ENCODE data around the gene HPS4.

Gene HPS4

DNA sequence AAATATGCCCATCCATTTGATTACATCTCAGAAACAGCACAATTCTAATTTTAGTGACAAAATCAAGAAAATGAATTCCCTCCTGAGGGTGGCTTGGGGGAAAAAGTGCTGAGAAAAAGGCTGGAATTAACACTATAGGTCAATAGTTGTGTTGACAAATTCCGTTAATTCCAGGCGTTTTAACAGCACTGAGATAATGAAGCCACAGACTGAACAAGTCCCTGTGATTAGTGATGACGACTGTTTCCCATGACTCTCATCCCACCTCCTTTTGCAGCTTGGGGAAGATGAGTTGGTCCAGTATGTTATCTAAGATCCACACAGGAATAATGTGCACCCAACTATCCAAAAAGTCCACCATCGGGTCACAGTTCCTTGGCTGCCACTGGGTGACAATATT lies 12.9 kb upstream of the HPS4 start:
- no peak for DNase-seq

DNA sequence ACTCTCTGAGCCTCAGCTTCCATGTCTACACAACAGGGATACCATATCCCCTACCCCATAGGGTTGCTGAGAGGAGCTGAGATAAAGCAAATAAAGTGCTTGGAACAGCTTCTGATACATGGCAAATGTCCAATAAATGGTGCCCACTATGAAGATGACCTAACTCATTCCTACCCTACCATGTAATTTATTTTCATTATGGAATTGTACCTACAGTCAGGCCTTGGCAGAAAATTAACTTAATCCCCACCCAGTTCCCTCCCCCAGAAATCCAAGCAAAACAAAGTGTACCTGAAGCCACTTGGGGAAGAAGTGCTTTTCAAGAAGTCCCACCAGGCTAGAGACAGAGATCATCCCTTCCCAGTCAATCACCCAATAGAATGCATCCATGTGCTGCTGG lies 10.9 kb upstream of the HPS4 start:
- DNase-seq = no peak

DNA sequence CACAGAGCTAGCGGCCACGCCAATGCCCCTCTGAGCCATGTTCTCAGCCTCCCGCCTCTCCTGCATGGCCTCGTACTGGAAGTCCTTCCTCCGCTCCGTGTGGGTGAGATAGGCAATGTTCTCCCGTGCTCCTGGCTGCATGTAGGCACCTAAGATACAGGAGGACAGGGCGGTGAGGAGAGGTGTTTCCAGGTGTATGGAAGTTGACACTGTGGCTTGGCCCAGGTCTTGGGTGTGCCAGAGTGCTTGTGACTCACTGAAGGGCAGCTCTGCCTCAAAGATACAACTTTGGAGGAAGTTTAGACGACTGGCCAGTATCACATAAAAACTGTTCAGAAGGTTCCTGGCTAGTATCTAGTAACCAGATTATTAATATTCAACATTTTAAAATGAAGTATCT lies 8.6 kb upstream of the HPS4 start:
- DNase-seq = no peak

DNA sequence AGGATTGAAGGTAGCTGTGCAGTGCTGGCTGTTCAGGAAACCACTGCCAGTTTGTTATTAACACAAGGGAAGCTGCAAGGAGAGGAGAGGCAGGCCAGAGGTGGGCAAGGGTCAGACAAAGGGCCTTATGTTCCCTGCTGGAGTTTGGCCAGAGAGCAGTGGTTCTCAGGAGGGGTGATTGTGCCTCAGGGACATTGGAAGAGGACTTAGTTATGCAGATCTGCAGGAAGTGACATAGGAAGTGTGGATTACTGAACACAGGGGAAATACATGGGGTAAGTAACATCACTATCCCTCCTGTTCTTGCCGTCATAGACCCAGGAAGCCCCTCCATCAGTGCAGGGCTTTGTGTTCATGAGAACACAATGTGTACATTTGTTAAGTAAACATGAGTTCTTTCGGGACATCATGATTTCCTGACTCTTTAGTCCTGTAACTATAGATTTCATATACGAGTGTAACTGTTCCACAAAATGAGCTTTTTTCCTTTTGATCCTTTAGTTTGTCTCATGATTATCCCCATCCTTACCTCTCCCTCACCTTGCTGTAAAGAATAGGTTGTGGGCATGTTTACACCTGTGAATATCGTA lies 6.0 kb upstream of the HPS4 start:
- DNase-seq = no peak

DNA sequence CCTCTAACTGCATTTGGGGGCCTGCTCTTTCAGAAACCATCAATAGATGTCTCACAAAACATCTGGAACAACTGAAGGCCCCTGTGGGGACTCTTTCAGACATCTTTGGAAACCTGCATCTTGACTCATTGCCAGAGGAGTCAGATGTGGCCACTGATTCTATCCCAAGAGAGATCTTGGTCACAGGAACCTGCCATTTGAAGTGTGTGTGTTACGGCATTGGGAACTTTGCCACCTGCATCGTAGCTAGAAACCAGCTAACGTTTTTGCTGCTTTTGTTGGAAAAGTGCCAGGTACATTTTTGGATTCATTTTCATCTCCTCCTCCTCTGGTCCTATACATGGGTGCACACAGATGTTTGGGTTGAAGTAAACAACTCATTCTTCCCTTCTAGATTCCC lies 4.4 kb upstream of the HPS4 start:
- DNase-seq = no peak

DNA sequence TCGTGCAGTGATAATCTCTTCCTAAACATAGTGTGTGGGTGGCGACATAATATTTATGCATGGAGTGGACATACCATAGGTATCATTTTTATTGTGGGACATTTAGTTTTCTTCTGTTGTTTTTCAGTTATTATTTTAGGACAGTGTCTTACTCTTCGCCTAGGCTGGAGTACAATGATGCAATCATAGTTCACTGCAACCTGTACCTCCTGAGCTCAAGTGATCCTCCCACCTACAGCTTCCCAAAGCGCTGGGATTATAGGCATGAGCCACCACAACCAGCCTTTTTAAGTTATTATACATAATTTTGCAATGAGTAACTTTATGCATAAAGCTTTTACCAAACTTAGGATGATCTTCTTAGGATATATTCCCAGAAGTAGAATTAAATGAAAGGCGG lies 2.8 kb upstream of the HPS4 start:
- no peak for DNase-seq

DNA sequence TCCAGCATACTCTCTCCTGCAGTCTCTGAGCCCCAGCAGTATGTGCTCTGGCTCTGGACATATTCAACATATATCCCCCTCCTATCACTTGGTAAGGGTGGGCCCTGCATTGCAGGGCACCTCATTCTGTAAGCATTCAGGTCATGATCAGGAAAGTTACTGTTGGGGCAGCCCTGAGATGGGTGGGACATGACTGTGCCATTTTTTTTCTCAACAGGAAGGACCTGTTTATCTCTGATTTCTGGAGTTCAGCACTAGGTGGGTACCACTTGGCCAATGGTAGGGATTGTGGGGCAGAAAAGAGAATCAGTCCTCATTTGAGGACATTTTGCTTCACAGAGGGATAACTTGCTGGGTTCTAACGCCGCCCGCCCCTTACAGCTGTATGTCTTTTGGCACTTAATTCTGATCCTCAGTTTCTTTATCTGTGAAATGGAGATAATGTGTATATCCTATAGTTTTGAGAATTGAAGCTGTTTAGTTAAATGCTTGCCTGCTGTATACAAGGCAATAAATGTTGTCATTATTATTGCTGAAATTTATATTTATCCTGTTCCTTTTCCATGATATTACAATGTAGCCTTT lies 2.3 kb upstream of the HPS4 start:
- no peak for DNase-seq

DNA sequence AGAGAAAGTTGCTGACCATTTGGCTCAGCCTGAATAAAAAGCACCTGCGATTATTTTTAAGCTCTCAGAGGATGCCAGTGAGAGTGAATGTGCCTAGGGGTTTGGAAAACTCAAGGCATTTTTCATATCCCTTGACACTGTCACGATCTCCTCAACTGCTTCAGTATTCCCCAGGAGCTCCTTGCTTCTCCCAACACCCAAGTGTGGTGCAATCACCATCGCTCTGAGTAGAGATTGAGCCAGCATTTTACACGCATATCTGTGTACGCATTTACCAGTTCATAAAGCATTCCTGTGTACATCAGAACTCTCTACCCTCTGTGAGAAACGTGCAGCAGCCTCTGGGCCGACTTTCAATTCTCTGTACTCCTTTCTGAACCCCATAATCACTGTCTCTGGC lies 1.4 kb upstream of the HPS4 start:
- no peak for DNase-seq

DNA sequence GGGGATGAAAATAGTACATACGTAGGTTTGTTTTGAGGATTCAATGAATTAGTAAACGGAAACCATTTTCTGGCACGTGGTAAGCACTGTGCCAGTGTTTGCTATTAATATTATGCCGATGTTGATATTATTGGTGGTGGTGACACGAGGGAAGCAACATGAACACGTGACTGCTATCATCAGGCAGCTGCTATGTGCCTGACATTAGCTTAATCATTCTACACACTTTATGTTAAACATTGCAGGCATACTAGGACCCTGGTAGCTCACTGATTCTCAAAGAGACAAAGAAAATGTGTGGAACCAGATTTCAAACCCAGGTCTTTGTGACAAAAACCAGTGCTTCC lies 750 bp upstream of the HPS4 start:
- no peak for DNase-seq

DNA sequence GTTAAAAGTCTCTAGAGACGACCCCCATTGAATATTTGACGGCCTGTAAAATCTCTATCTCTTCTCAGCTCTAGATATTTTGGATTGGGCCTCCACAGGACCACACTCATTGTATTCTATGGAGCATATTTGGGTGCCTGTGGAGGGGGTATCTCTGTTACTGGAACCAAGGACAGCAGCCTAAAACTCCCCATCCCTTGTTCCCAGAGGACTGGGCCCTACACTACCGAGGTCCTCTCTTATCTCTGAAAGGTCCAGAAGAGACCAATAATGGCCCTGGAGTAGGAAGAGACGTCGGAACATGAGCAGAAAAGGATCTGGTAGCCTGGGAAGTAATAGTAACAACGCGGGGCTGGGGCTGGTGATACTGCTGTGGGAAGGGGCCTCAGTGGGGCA lies 542 bp downstream of the HPS4 start:
- DNase-seq = peak in 1 of 2 experiments; percentile 10

DNA sequence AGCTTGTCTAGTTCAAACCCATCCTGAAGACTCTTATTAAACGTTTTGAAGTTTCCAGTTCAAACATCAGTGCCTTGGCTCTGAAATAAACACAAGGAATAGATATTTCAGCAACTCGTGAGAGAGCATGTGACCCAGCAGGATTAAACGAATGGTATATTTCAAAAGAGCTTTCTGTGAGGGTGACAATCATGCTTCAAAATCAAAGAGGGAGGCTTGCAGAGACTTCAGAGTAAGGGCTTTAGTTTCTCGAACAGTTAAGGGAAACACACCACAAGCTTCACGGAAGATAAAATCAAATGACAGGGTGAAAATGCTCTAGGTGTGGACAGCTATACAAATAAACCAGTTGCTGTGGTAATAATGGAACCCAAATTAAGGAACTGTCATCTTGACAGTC lies 1.4 kb downstream of the HPS4 start:
- DNase-seq = no peak

DNA sequence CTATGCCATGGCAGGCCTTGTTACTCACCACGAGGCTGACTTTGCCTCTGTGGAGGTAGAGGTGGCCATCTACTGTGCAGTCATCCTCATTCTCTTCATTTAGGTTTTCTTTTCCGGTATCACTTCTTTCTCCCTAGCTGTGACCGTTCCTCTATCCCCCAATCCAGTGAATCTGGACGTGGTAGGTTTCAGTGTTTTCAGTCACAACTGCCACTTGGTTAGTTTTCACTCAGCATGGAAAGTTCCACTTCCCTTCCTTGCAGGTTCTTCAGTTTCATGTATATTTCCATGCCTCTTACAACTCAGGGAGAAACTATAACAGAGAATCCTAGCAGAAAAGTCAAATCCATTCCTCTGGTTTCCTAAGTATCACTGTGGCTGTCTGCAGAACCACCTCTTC lies 1.9 kb downstream of the HPS4 start:
- DNase-seq = no peak

DNA sequence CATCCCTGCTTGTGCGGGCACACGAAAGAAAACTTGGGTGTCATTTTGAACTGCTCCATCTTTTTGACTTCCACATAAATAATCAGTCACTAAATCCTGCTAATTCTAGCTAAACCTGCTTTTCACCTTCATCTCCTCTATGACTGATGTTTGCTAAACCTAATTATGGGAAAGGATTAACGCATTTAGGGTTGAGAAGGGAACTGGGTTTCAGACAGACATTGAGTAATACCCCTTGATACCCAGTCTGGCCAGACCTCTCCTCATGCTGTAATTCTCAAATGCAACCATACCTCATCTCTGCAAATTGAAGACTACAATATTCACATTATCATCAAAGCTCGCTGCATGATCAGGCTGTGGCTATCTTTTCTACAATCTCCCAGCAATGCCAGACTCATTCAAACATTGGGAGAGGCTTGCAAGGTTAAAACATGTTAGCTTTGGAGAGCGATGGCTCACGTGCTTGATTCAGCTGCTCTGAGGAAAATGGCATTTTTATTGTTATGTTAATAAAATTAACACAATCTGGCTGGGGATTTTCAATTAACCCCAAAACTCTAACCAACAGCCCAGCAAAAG lies 2.4 kb downstream of the HPS4 start:
- no peak for DNase-seq

DNA sequence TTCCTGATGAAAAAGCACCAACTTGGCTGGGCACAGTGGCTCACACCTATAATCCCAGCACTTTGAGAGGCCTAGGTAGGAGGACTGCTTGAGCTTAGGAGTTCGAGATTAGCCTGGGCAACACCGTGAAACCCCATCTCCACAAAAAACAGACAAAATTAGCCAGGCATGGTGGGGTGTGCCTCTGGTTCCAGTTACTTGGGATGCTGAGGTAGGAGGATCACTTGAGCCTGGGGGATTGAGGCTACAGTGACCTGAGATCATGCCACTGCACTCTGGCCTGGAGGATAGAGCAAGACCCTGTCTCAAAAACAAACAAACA lies 3.0 kb downstream of the HPS4 start:
- no peak for DNase-seq

DNA sequence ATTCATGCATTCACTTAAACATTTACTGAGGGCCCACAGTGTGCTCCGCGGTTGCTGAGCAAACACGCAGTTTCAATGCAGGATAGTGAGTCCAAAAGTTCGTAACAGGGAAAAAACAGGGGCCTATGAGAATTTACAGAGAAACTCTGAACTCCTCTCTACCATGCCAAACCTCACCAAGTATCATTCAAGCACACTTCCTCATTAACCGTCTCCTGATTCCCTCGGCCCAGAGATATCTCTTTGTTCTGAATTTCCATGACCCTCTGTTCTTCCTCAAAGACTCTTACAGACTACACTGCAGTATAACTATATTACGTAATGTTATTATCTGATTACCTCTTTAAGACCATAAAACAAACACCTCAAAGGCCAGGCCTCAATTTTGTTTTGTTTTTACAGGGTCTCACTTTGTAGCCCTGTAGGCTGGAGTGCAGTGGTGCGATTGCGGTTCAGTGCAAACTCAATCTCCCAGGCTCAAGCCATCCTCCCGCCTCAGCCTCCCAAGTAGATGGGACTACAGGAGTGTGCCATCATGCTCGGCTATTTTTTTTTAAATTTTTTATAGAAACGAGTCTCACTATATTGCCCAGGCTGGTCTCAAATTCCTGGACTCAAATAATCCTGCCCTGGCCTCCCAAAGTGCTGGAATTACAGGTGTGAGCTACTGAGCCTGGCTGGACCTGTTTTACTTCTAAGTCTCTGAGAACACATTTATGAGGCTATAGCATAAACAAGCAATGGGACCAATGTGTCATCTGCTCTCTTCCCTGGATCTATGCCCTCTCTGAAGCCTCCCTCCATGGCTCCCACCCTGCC lies 3.6 kb downstream of the HPS4 start:
- DNase-seq = peak; percentile 65 to 78

DNA sequence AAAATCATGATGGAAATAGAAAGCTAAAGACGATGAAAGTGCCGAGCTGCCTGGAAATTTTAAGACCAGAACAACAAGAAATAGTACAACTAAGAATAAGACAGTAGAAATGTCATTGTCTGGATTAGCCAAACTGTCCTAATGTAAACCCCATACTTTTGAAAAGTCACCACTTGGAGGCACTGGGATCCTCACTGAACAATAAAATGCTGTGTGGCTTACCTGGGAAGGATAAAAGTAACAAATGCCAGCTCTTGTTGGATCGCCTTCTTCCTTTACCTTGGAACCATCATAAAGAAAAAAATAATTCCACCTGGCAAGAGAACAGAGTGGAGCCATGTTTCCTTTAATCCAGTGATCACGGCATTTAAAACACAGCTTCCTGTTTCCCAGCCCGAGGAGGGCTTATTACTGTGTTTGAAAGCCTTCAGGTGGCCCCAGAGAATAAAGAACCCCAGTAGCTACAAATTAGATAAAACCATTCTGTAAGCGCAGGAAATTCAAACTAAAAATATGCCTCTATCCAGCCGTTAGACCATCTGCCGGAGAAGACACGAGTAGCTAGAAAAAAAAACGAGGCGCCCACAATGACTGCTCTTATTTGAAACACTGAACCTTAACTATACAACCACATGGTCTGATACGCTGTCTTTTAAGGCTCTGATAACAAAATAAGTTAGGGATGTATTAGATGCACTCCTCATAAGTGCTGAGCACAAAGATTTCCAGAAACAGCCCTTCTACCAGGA lies 4.4 kb downstream of the HPS4 start:
- peak; percentile 49 to 56 for DNase-seq

DNA sequence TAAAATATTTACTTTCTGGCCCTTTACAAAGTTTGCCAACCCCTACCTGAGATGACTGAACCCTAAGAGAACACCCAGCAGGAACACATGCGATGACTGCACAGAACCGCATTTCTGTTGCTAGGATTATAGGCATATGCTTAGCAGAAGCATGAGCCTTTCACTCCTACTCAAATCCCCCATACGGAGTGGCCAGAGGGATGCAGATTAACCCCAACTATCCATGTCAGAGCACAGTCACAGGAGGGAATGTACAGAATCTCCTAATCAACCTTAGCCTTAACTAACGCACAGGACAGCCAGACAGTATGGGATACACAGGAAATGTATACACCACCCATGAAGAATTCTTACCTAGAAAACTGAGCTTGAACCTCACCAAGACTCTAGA lies 6.2 kb downstream of the HPS4 start:
- DNase-seq = no peak

DNA sequence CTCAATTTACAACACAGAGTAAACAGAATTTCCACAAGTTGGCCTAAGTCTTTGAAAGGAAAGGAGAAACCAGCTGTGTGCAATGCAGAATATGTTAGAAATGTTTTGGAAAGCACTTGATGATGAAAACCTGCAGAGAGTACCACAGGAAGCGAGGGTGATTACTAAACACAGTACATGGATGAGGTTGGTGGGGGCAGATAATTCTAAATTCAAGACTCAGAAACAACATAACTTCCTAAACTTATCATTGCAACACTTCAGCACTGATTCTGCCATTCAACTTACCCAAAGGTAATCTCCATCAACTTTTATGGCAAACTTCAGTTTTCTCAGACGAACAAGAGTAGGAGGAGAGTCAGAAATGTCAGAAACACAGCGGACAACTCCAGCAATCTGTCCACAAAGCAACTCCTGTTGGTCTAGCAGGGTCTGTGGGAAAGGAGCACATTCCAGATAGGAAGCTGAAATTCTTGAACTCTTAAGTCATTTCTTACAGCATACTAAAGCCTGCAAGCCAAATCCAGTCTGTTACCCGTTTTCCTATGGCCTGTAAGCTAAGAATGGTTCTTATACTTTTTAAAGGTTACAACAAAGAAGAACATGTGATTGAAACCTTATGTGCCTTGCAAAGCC lies 6.8 kb downstream of the HPS4 start:
- DNase-seq = peak in 1 of 2 experiments; percentile 24

DNA sequence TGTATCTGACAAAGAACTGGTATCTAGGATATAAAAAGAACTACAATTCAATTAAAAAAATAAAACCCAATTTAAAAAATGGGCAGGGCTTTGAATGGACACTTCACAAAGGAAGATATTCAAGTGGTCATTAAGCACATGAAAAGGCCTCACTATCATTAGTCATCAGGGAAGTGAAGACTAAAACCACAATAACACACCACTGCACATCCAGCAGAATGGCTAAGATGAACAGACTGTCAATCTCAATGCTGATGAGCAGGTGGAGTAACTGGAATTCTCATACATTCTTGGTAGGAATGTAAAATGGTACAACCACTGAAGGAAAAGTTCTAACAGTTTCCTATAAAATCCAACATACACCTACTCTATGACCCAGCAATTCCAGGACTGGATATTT lies 8.9 kb downstream of the HPS4 start:
- no peak for DNase-seq

DNA sequence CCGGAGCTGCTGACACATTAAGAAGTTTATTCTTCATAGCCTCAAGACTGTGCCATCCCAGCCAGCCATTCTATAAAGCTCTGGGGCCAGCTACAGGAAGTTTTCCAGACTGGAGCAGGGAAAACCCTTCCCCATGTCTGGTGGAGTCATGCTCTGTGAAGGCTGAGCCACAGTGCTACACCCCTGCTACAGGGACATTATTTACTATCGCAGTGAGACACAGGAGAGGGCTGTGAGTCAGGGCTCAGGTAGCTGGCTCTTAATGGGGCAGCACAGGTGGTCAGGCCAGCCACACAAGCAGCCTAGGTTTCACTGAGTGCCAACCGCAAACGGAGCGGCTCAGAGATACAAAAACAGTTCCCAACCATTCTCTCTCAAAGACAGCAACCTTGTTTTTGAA lies 12.1 kb downstream of the HPS4 start:
- no peak for DNase-seq

DNA sequence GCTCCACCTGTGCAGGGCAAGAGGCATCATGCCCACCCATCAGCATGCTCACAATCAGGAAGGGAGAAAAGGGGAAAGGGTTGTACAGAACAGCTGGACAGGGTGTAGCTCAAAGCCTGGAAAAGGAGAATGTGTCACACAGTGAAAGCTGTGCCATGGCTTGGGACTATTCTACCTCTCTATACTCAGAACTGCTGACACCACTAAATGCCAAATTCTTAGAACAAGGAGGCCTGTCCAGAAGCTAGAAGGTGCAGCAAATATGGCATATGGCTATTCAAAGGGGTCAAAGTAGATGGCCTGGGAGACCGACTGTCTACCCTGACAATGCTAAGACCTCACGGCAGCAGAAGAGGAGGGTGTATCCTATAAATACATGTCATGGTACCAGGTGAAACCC lies 12.8 kb downstream of the HPS4 start:
- no peak for DNase-seq

DNA sequence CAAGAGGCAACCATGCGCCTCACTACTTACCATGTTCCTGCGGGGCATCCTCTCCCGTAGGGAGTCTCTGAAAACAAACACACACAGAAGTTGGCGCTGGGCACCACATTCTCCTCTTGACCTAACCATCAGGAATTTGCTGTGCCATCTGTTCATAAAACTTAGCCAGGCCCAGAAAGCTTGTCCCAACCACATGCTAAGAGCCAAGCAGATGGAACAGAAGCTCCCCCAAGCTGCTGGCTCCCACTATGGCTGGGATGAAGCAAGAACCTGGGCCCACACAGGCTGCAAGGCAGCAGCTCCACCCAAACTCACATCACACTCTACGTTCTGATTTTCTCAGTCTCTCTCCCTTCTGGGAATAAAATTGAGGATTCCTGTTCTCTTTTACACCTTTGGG lies 17.4 kb downstream of the HPS4 start:
- no peak for DNase-seq

DNA sequence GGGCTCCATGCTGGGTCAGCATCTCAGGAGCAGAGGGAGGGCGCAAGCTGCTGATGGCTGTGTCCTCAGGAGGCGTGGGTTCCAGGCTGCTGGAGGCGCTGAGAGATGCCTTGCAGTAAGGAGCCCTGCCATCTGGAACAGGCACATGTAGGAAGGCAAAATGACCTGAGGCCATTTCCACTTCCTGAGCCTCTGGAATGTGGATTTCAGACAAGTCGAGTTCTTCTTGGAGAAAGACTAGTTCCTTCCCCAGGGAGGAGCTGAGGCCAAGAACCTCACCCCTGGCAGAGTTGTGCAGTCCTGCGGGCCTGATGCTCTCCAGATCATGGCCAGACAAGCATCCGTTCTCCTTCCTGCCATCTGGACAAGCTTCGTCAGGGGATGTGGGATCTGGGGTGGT lies 19.3 kb downstream of the HPS4 start:
- no peak for DNase-seq

Data from Kasumi-1 (cell line).